NT2/D1 (cell line): ENCODE data around the gene CD180.

ENCODE experiments used
- DNase-seq: peaks from one replicate; pipeline ENCODE4 v3.0.0-alpha.2; 2011; ENCODE audit warnings: low read depth, low spot score
- H3K27me3 ChIP-seq: 2 replicates; pipeline ENCODE4 v1.6.0; 2011; ENCODE audit warnings: mild to moderate bottlenecking; ENCODE audit not compliant: insufficient read length, insufficient read depth
- H3K36me3 ChIP-seq: 2 replicates; pipeline ENCODE4 v1.6.1; 2011; ENCODE audit warnings: mild to moderate bottlenecking, low read length, mixed read lengths; ENCODE audit not compliant: insufficient read depth, insufficient read length
- H3K4me1 ChIP-seq: 2 replicates; pipeline ENCODE4 v1.5.1; 2011; ENCODE audit not compliant: insufficient read depth, insufficient read length
- H3K4me3 ChIP-seq: 2 replicates; pipeline ENCODE4 v1.5.1; 2011; ENCODE audit warnings: low read depth; ENCODE audit not compliant: insufficient read length
- H3K9ac ChIP-seq: 2 replicates; pipeline ENCODE4 v1.6.0; 2011; ENCODE audit warnings: low read depth; ENCODE audit not compliant: insufficient read length
- H3K9me3 ChIP-seq: 2 replicates; pipeline ENCODE4 v1.5.1; 2011; ENCODE audit warnings: mild to moderate bottlenecking, low read length; ENCODE audit not compliant: insufficient read depth
- SUZ12 ChIP-seq: IDR thresholded peaks from 2 replicates; pipeline ENCODE4 v1.6.1; 2011; ENCODE audit not compliant: insufficient read length, insufficient read depth; ENCODE audit errors: extremely low read depth
- YY1 ChIP-seq: IDR thresholded peaks from 2 replicates; pipeline ENCODE4 v1.6.1; 2011; ENCODE audit not compliant: insufficient read length, insufficient read depth
- ZNF274 ChIP-seq: IDR thresholded peaks from 2 replicates; pipeline ENCODE4 v1.6.1; 2011; ENCODE audit warnings: mild to moderate bottlenecking, low read depth, low read length

Gene CD180

DNA sequence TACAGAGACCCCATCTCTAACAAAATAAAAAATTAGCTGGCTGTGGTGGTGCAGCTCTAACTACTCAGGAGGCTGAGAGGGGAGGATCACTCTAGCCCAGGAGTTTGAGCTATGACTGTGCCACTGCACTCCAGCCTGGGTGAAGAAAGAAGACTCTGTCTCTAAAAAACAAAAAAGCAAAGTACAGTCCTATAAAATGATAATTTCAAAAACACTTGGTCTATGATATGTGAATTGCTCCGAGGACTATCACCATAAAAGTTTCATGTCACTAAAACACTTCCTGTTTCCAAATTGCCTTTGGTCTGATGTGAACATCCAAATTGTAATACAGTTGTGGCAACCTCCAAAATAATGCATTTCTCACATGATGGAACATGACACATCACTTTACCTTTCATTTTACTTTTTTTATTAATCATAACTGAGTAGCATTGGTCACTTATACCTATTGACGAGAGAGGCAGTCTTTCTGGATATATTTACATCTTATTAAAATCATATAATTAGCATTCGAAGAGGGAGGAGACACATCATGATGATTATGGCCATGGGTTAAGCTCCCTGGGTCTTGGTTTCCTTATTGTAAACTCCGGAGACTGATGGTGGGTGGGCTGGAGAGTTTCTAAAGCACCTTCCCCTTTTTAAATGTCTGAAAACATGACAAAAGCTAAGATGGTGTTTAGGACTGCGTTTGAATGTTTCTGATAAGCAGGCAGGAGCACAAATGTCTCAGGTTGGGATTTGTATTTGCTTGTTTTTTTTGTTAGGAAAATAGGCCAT is 25.8 kb upstream of the CD180 start:
- no peaks in the 10 kb centered on the region for H3K9me3 ChIP-seq
- no peak overlapping the region for H3K4me3 ChIP-seq
- TF ChIP-seq YY1 (no peak), ZNF274 (no peak), SUZ12 (no peak)
- H3K9ac ChIP-seq = no peak overlapping the region
- H3K27me3 ChIP-seq = no peaks in the 10 kb centered on the region
- H3K36me3 ChIP-seq = no peaks in the 10 kb centered on the region
- no peak for DNase-seq
- no peaks in the 10 kb centered on the region for H3K4me1 ChIP-seq

DNA sequence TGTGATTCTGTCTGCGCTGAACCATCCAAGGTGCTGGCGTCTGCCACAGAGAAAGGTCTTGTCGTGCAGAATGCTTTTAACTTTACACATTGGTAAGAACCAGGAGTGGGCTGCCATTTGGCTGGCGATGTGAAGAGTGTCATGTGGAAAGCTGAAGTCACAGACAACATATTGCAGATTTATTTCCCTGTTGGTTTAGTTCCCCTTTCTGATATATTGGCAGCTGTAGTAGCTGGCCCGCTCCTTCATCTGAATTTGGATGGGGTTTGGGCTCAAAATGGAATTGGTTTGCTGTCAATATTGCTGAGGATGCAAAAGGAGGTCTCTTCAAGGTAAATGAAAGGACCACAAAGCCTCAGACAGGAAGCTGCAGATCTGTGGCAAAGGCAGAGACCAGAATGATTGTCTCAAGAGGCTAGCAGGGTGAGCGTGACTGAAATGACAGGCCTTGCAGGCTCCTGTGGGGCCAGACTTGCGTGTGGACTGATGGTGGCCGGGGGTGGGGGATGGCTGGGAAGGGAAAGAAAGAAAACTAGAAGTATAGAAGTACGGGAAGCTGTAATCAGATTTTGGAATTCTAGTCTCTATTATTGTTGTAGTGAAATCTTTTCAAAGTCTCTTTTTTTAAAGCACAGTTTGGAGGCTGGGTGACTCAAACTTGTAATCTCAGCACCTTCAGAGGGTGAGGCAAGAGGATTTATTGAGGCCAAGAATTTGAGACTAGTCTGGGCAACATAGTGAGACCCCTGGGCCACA is 25.1 kb upstream of the CD180 start:
- no peak overlapping the region for H3K4me3 ChIP-seq
- H3K4me1 ChIP-seq = no peaks in the 10 kb centered on the region
- no peak for DNase-seq
- TF ChIP-seq SUZ12 = no peak
- TF ChIP-seq YY1 = no peak
- TF ChIP-seq ZNF274 = no peak
- H3K9ac ChIP-seq = no peak overlapping the region
- no peaks in the 10 kb centered on the region for H3K36me3 ChIP-seq
- H3K27me3 ChIP-seq = no peaks in the 10 kb centered on the region
- H3K9me3 ChIP-seq = no peaks in the 10 kb centered on the region

DNA sequence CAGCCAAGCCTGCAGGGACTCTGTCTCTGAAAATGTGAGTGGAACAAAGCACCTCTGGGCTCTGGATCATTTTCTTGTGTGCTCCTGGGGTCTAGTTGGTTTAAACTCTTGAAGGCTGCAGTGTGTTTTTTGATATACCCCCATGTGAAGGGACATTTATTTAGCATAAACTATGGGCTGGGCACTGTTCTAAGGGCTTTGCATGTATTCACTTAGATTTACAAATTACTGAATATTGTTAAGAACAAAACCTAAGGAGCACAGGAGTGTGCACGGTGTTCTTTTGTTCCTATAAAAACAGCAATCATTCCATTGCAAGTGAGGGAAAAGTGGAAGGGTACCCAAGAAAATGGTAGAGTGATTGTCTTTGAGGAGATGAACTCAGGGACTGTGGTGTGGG is 20.0 kb upstream of the CD180 start:
- TF ChIP-seq SUZ12 (no peak), ZNF274 (no peak), YY1 (no peak)
- no peak for DNase-seq
- H3K4me1 ChIP-seq = no peaks in the 10 kb centered on the region
- H3K36me3 ChIP-seq = no peaks in the 10 kb centered on the region
- H3K4me3 ChIP-seq = no peak overlapping the region
- H3K9me3 ChIP-seq = no peaks in the 10 kb centered on the region
- H3K9ac ChIP-seq = no peak overlapping the region
- H3K27me3 ChIP-seq = no peaks in the 10 kb centered on the region

DNA sequence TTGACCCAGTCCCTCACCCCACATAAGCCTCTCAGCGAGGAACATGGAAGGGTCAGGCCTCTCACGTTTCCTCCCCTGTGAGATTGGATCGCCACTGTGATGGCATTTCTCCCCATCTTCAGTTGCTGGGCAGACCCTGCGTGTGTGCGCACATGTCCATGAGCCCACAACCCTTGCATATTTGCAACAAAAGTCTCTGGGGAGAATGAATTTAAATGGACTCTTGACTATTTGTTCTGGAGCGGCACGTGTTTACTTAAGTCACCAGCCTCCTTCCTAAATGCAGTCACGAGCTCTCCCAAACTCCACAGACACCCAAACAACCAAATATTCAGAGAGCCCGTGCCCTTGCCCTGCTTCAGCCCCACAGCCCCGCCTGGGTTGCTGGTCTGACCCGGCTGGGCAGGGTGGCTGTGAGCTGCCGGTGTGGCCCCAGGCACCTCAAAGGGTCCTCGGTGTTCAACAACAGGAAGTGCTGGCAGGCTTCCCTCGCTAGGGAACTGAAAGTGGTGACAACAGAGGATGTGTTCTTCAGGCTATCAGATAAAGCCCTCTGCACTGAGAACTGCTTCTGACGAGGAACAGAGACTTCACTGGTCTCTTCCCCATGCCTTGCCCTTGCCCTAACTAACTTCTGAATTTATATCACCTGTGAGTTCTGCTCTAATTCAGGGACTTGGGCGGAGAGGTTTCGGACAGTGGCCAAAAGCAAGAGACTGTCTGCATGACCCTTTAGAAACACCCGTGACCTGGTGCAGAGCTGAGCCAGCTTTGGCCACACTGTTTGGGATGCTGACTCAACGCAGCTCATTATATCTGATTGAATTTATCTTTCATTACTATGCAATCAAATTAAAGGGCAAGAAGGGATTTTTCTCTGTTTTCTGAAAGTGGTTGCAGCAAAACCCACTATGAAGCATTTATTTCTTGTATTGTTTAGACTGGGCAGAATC is 19.2 kb upstream of the CD180 start:
- H3K36me3 ChIP-seq = no peaks in the 10 kb centered on the region
- no peak for TF ChIP-seq SUZ12
- TF ChIP-seq YY1 = no peak
- no peak for TF ChIP-seq ZNF274
- no peaks in the 10 kb centered on the region for H3K4me1 ChIP-seq
- no peaks in the 10 kb centered on the region for H3K27me3 ChIP-seq
- H3K9me3 ChIP-seq = no peaks in the 10 kb centered on the region
- no peak overlapping the region for H3K9ac ChIP-seq
- no peak overlapping the region for H3K4me3 ChIP-seq
- no peak for DNase-seq

DNA sequence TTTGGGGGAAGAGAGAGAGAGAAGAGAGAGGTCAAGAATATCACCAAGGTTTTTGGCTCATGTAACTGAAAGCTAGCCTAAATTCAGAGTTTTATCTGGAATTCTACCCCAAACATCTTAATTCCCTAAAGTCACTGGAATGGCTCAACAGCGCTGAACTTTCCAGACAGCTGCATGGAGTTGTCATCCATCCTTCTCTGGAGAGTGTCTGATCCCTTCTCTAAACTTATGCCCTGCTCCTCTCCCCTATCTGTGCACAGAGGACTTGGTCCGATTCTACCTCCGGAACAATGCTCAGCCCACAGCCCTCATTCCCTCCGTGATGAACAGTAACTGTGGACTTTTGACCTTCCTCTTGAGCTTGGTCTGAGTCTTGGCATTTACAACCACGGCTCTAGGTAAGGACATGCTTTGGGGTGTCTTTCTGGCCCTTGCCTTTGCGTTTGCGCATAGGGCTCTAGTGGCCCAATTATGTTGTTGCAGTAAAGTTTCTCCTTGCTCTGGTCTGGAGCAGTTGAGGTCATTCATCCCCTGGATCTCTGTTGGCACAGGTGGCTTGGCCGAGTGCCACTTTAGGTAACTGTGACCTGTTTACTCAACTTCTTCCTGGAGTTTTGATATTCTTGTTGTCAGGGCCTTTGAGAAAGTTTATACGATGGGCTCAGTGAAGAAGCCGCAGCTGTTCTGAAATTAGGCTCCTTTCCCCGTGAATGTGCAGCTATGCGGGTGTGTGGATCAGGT is 18.3 kb upstream of the CD180 start:
- Histone ChIP-seq H3K4me1 (no peaks in the 10 kb centered on the region), H3K27me3 (no peaks in the 10 kb centered on the region), H3K4me3 (no peak overlapping the region), H3K9me3 (no peaks in the 10 kb centered on the region), H3K9ac (no peak overlapping the region), H3K36me3 (no peaks in the 10 kb centered on the region)
- TF ChIP-seq ZNF274 (no peak), YY1 (no peak), SUZ12 (no peak)
- no peak for DNase-seq

DNA sequence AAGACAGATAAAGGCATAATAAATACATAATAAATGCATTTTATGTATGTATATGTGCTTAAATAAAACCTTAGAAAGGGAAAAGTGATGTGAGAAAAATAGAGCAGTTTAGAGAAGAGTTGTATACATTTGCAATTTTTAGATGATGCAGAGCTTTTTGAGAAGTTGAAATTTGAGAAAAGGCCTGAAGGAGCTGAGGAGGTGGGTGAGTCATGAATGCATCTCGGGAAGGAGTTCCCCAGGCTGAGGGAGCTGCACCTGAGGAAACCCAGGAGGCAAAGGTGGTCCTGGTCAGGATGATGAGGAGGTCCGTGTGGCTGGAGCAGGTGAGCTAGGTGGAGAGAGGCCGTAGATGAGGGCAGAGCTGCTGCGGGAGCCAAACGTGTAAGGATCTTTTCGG is 17.4 kb upstream of the CD180 start:
- no peaks in the 10 kb centered on the region for H3K27me3 ChIP-seq
- DNase-seq = no peak
- peaks cover 3% of the 10 kb centered on the region for H3K4me1 ChIP-seq
- no peaks in the 10 kb centered on the region for H3K36me3 ChIP-seq
- H3K9ac ChIP-seq = no peak overlapping the region
- no peak overlapping the region for H3K4me3 ChIP-seq
- TF ChIP-seq YY1 (no peak), ZNF274 (no peak), SUZ12 (no peak)
- H3K9me3 ChIP-seq = no peaks in the 10 kb centered on the region
